ENCODE data around the gene EXOC3L4.

DNA sequence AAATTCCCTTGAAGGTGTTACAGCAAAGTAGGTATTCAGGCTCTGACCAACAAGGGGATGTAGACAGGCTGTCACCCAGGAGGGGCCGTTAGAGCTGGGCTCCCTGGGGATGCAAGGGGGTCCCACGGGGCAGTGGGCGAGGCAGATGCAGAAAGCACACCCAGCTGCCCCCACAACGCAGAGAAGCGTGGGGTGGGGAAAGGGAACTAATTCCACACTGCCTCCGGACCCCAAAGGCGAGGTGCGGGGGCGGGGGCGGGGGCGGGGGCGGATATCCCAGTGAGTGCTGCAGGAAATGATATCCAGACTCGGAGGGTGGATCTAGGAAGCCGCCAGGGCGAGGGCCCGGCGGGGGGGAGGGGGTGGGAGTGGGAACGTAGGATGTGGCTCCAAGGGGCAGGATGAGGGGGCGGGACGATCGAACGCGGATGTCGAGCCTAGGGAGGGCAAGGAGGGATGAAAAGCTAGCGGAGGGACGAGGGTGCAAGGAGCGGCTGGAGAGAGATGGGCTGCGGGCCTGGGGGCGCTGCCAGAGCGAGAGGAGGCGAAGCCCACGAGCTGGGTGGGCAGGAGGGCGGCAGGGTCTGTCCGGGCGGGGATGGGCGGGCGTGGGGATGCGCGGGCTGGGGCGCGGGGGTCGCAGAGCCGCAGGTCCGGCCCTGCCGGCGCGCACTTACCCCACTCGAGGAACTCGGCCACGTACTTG is 38.0 kb upstream of the EXOC3L4 start:
- TF ChIP-seq POLR2A (IDR thresholded peaks at IDR 0.05), result no peak
- TF ChIP-seq, protein P1, sequence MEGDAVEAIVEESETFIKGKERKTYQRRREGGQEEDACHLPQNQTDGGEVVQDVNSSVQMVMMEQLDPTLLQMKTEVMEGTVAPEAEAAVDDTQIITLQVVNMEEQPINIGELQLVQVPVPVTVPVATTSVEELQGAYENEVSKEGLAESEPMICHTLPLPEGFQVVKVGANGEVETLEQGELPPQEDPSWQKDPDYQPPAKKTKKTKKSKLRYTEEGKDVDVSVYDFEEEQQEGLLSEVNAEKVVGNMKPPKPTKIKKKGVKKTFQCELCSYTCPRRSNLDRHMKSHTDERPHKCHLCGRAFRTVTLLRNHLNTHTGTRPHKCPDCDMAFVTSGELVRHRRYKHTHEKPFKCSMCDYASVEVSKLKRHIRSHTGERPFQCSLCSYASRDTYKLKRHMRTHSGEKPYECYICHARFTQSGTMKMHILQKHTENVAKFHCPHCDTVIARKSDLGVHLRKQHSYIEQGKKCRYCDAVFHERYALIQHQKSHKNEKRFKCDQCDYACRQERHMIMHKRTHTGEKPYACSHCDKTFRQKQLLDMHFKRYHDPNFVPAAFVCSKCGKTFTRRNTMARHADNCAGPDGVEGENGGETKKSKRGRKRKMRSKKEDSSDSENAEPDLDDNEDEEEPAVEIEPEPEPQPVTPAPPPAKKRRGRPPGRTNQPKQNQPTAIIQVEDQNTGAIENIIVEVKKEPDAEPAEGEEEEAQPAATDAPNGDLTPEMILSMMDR (IDR thresholded peaks at IDR 0.05), result no peak

Data from prostate gland (tissue), 2 donors.